NCI-H2107 treated with DMSO at 0.1 percent for 48 hours (cell line): ENCODE measurements around the gene RALGAPA1.
A peak's percentile ranks its signal among the peaks of the same experiment; 100 is the strongest.
"Not testable (repeated sequence)": the region's sequence is repeated elsewhere in the genome, so short reads cannot be mapped to it uniquely, and the experiment has no call there.

Experiments used
- DNase-seq: peaks from one replicate; lab custom pipeline; 2025; ENCODE audit not compliant: unreplicated experiment; lab: John Stamatoyannopoulos, UW

Gene RALGAPA1

DNA sequence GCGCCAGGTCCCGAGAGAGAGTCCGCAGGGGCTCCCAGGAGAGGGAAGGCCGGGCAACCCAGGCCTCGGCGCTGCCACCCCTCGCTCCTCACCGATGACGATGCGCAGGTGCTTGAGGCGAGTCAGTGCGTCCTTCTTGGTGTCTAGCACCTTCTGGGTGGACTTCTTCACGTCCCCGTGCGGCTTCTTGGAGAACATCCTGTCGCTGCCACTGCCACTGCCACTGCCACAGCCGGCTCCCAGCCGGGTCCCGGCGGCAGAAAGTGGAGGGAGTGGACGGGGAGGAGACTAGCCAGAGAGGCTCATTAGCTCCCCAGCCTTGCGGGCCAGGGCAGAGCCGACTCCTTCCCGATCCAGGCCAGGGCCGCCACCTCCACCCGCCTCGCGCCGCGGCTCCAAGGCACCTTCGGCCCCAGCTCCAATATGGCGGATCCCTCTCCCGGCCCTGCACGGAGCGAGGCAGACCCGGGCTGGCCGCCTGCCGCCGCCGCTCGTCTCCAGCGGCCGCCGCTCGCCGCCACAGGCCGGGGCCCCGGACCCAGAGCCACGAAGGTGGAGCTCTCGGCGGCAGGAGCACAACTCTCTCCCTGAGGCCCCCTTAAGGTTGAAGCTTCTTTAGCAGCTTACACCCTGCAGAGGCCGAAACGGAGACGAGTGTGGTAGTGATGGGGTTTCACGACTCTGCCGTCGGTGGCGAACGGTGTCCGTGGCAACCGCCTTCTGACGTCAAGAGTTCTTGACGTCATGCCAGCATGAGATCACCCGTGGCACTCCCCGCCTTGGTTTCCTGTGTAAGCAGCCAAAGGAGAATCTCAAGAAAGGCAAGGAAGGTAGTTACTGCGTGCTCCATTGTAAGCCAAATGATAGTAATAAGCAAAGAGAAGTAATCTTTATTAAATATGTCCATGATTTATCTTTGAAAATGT, at the start of gene RALGAPA1:
TSS of gene RALGAPA1 (minus strand) at position 658 of the 926 bp plus-strand sequence. CDS start at position 198, 460 bp downstream.
- DNase-seq, result peak; percentile 98

DNA sequence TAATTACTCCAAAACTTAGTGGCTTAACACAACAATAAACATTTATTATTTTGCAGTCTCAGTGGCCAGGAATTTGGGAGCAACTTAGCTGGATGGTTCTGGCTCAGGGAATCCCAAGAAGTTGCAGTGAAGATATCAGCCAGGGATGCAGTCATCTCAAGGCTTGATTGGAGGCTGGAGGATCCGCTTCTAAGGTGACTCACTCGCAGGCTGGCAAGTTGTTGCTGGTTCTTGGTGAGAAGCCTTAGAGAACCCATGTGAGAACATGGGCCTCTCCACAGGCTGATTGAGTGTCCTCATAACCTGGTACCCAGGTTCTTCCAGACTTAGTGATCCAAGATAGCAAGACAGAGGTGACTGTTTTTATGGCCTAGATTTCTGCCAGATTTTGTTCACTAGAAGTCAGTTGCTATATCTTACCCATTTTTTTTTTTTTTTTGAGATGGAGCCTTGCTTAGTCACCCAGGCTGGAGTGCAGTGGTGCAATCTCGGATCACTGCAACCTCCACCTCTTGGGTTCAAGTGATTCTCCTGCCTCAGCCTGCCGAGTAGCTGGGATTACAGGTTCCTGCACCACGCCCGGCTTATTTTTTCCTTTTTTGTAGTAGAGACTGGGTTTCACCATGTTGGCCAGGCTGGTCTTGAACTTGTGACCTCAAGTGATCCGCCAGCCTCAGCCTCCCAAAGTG, 49.6 kb upstream of the RALGAPA1 start:
- no peak for DNase-seq

DNA sequence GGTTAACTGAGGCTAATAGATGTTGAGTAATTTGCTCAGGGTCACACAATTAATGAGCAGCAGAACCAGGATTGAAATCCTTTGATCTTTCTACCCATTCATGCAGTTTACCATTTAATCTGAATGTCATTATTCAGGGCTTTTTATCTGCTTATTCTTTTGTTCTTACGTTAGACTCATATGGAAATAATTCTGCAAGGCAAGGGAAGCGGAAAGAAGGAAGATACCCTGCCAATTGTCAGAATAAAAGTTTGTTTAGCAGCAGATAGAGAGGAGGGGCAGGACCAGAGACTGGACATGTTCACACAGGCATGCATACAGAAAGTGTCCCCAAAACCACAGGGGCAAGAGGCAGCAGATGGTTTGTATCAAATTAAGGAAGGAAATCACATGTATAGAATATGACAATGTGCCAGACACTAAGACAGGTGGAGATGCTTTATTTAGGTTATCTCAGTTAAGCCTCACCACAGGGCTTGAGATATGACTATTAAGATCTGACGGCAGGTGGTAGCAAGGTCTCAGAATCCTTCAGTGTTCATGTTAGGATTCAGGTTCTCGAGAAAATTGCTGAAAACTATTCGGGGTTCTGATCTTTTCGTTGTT, 46.9 kb upstream of the RALGAPA1 start:
- DNase-seq, result peak; percentile 80

DNA sequence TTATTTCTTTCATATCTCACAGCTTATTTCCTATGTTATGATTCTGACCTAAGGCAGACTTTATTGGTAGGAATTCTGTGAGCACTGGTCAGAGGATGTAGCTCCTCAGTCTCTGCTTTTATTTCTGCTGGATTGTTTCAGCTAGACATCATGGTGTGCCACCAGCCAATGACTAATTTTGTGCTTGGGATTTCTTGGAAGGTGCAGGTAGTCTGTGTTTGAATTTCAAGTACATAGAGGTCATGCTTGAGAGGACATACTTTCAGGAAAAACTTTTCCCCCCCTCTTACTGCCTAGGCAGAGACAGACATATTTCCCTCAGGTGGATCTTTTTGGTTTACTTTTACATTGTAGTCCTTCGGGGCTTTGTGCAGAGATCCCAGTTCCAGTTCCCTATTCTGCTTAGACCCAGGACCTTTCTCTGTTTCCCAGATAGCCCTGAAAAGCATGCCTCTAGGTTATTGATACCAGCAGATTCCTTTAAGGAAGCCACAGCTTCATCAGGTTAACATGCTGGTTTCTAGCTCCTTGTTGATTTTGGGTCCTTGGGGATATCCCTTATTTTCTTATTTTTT, 45.7 kb upstream of the RALGAPA1 start:
- DNase-seq, result no peak

DNA sequence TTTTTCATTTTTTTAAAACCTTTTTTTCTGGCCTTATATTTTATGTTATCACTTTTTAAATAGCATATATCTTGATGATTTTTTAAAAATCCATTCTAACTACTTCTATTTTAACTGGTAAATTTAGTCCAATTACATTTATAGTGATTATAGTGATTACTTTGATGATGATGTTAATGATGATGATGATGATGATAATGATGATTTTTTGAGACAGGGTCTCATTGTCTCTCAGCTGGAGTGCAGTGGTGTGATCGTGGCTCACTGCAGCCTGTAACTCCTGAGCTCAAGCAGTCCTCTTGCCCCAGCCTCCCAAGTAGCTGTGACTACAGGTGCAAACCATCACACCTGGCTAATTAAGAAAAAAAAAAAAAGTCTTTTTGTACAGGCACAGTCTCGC, 44.1 kb upstream of the RALGAPA1 start:
- no peak for DNase-seq

GRCh38 chr14:35851823-35852222, 42.7 kb upstream of the RALGAPA1 start:
- no peak for DNase-seq

DNA sequence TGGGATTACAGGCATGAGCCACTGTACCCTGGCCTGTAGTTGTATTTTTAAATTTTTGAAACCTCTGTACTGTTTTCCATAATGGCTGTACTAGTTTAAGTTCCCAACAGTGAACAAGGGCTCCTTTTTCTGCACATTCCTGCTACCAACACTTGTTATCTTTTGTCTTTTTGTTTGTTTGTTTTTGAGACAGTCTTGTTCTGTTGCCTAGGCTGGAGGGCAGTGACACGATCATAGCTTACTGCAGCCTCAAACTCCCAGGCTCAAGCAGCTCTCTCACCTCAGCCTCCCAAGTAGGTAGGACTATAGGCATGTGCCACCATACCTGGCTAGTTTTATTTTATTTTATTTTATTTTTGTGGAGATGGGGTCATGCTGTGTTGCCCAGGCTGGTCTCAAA, 40.0 kb upstream of the RALGAPA1 start:
- DNase-seq, result no peak

GRCh38 chr14:35847636-35848035, 38.5 kb upstream of the RALGAPA1 start:
- peak; percentile 40 for DNase-seq

DNA sequence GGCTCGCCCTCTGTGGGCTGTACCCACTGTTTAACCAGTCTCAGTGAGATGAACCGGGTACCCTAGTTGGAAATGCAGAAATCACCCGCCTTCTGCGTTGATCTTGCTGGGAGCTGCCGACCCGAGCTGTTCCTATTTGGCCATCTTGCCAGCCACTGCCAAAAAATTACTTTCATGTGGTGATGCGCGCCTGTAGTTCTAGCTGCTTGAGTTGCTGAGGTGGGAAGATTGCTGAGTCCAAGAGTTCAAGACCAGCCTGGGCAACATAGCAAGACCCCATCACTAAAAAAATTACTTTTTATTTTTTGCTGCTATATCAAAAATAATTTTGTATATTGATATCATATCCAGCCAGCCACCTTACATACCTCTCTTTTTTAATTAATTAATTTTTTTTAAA, 35.4 kb upstream of the RALGAPA1 start:
- DNase-seq, result no peak

DNA sequence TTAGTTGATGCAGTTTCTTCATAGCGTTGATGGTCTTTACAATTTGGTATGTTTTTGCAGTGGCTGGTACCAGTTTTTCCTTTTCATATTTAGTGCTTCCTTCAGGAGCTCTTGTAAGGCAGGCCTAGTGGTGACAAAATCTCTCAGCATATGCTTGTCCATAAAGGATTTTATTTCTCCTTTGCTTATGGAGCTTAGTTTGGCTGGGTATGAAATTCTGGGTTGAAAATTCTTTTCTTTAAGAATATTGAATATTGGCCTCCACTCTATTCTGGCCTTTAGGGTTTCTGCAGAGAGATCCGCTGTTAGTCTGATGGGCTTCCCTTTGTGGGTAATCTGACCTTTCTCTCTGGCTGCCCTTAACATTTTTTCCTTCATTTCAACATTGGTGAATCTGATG, 33.1 kb upstream of the RALGAPA1 start:
- DNase-seq, result not testable (repeated sequence)

GRCh38 chr14:35841704-35842103, 32.6 kb upstream of the RALGAPA1 start:
- DNase-seq, result not testable (repeated sequence)

- no peak for DNase-seq
These were observed 26.3 kb upstream of the RALGAPA1 start for GRCh38 chr14:35835208-35835982.

DNA sequence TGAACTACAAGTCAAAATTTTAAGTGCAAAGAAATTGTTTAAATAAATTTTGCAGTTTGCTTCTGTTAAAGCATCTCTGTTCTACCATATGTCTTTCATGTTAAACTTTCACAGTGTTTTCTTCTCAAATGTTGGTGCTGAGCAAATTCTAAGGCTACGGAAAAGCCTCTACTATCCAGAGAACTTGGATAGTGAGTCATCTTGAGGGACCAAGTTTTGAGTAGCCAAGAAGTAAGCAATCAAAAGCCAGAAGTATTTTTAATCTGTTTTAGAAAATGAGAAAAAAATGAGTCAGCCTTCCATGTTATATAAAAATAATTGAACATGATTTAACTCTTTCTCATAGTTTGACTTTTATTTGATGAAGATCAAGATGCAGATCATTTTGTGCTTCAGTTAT, 20.4 kb upstream of the RALGAPA1 start:
- no peak for DNase-seq

DNA sequence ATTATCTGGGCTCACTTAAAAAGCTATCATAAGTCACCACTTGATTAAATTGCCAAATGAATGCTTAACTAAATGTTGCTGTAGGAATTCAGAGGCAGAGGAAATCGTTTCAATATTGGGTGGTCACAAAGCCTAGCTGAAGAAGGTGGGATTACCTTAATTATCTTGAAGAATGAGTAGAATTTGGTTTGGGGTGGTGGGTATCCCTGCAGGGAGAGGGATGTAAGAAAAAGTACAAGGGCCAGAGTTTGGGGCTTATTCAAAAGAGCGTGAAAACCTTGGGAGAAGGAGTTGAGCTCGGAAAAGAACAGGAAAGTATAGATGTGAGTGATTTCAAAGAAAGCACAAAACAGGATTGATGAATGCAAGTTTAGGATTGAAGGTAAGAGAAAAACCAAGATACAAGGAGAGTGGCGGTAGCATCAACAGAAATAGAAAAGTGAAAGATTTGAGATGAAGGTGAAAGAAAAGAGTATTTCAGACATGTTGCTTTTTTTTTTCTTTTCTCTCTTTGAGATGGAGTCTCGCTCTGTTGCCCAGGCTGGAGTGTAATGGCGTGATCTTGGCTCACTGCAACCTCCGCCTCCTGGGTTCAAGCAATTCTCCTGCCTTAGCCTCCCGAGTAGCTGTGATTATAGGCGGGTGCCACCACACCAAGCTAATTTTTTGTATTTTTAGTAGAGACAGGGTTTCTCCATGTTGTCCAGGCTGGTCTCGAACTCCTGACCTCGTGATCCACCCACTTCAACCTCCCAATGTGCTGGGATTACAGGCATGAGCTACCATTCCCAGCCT, 18.8 kb upstream of the RALGAPA1 start:
- no peak for DNase-seq

- no peak for DNase-seq
These were observed 17.9 kb upstream of the RALGAPA1 start for GRCh38 chr14:35826952-35827416.

DNA sequence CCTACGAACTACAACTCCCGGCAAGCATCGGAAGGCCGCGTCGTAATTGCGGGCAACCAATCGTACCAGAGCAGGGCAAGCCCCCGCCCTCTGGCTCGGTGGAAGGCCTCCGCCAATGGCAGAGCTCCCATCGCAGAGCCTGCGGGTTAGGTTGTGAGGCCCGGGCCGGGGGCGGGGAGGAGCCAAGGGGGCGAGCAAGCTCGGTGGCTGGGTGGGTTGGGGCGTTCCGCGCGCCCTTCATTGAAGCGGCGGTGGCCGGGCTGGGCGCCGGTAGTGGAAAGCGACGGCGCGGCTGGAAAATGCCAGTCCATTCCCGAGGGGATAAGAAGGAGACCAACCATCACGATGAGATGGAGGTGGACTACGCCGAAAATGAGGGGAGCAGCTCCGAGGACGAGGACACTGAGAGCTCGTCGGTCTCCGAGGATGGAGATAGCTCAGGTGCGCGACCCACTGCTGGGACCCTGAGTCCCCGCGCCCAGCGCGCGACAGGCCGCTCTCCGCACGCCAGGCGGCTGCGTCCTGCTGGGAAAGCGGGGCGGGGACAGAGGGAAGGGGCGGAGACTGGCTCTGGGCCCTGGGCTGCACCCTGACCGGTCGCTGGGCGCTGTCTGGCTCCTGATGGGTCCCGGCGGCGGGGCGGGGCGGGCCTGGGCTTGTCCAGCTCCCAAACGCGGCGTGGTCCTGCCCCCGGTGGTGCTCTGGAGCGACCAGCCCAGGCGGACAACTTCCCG, 17.3 kb upstream of the RALGAPA1 start, which contains the start of gene BRMS1L:
TSS of gene BRMS1L (plus strand) at position 121 of the 734 bp plus-strand sequence. CDS start at position 300, 179 bp downstream.
- peak; percentile 99 for DNase-seq

GRCh38 chr14:35825968-35826217, 16.8 kb upstream of the RALGAPA1 start:
- no peak for DNase-seq

DNA sequence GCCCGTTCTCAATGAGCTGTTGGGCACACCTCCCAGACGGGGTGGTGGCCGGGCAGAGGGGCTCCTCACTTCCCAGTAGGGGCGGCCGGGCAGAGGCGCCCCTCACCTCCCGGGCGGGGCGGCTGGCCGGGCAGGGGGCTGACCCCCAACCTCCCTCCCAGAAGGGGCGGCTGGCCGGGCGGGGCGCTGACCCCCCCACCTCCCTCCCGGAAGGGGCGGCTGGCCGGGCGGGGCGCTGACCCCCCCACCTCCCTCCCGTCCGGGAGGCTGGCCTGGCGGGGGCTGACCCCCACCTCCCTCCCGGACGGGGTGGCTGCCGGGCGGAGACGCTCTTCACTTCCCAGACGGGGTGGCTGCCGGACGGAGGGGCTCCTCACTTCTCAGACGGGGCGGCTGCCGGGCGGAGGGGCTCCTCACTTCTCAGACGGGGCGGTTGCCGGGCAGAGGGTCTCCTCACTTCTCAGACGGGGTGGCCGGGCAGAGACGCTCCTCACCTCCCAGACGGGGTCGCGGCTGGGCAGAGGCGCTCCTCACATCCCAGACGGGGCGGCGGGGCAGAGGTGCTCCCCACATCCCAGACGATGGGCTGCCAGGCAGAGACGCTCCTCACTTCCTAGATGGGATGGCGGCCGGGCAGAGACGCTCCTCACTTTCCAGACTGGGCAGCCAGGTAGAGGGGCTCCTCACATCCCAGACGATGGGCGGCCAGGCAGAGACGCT, 15.5 kb upstream of the RALGAPA1 start:
- not testable (repeated sequence) for DNase-seq

DNA sequence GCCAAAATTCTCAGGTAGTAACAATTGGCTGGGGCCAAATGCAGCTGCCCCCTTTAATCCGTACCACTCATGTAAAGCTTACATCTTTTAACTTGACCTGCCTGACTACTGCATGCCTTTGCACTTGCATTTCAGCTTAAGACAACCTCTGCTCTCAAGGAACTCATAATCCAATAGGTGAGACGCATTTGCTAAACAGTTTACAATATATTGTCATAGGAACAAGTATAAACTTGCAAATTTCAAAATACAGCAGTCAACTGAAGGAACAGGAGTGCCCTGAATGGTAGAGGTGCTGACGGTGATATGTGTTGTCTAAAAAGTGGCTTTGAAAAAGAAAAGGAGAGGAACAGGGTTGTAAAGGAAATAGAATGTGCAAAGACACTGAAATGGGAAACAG, 13.4 kb upstream of the RALGAPA1 start:
- no peak for DNase-seq
